ENCODE measurements around the gene ASB8. TPM values are rescaled to one million over a fixed set of nuclear protein-coding genes. Genes with fewer than 3 reads are reported as not detected.

The ASB8 gene
- total RNA-seq, 6 experiments from 2014 or later, result 30.9 to 41.8 (median 34.6) TPM

- Mint-ChIP-seq H3K9me3 (no peaks in the 10 kb centered on the region), H3K4me3 (no peak overlapping the region), H3K27ac (no peak overlapping the region), H3K36me3 (ENCODE audit: low read depth) (no peaks in the 10 kb centered on the region), H3K27me3 (ENCODE audit: insufficient read depth) (peaks cover 34% of the 10 kb centered on the region), H3K4me1 (ENCODE audit: low read depth) (peaks cover 26% of the 10 kb centered on the region; the same call in 1 of the 2 replicates)
- no peak for TF ChIP-seq CTCF (IDR thresholded peaks at IDR 0.05)
- no peak for DNase-seq
Observed at GRCh38 chr12:48187916-48188695, 30.8 kb upstream of the ASB8 start.

DNA sequence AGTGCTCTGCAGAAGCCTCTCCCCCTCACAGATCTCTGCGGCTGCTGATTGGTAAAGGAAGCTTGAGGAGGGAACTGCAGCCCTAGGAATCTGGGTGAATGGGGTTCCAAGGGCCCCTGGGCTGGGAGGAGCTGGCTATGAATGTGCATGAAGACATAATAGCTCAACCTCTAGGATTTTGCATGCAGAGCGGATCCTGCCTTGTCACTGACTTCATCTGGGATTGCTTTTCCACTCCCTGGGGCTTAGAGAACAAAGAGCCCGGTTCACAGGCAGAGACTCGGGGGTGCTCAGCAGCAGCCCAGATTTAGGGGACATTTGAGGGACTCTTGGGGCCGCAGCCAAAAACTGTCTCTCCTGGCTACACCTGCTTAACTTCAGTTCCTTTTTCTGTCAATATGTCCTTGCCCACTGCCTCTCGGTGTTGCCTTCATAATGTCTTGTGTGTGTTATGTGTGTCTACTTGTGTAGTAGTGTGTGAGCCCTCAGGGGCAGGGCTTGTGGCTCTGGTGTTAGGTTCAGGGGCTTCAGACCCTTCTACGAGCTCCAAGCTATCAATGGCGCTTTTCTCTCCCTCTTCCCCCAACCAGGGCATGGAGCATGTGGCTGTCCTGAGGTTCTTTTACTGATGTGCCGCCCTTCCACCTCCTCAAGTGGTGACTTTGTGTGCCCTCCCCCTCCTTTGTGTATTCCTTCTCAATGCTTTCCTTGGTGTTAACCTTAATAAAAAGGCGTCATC lies 28.0 kb upstream of the ASB8 start:
- TF ChIP-seq CTCF (IDR thresholded peaks at IDR 0.05), result no peak
- no peak for DNase-seq
- Mint-ChIP-seq H3K27ac (no peak overlapping the region), H3K9me3 (no peaks in the 10 kb centered on the region), H3K27me3 (ENCODE audit: insufficient read depth) (peaks cover 33% of the 10 kb centered on the region), H3K4me1 (ENCODE audit: low read depth) (peaks cover 36% of the 10 kb centered on the region), H3K4me3 (no peak overlapping the region), H3K36me3 (ENCODE audit: low read depth) (no peaks in the 10 kb centered on the region)

DNA sequence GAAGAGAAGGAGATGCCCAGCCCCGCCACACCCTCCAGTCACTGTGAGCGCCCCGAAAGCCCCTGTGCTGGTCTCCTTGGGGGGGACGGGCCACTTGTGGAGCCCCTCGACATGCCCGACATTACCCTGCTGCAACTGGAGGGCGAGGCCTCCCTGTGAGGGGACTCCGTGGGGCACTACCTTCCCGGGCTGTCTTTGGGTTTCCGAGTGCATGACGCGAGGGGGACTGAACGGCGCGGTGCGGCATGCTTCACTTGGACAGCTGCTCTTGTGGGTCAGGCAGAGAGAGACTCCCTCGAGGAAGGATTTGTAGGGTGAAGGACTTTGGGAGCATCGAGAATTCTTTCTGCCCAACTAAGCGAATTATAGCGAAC lies 27.2 kb upstream of the ASB8 start:
- Mint-ChIP-seq H3K36me3 (ENCODE audit: low read depth) (no peaks in the 10 kb centered on the region), H3K4me3 (peak overlapping the region; percentile 18; the same call in 1 of the 2 replicates), H3K4me1 (ENCODE audit: low read depth) (peaks cover 32% of the 10 kb centered on the region), H3K9me3 (no peaks in the 10 kb centered on the region), H3K27me3 (ENCODE audit: insufficient read depth) (peaks cover 38% of the 10 kb centered on the region), H3K27ac (no peak overlapping the region)
- no peak for TF ChIP-seq CTCF (IDR thresholded peaks at IDR 0.05)
- DNase-seq, result no peak

DNA sequence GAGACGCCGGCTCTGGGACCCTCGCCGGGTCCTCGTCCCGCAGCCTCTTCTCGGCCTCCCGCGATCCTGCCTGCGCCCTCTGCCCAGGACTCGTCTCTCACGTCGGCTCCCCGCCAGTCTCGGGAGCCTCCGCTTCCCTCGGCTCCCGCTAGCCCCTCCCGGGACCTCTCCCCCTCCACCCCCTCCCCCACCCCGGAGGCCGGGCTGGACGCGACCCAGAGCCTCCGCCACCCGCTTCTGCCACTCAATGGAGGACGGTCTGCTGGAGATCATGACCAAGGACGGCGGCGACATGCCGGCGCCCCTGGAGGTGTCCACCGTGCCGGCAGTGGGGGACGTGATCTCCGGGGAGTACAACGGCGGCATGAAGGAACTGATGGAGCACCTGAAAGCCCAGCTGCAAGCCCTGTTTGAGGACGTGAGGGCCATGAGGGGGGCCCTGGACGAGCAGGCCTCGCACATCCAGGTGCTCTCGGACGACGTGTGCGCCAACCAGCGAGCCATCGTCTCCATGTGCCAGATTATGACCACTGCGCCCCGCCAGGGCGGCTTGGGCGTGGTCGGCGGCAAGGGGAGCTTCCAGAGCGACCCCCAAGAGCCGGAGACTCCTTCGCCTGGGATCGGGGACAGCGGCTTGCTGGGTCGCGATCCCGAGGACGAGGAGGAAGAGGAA lies 26.7 kb upstream of the ASB8 start:
- peaks cover 27% of the 10 kb centered on the region for H3K4me1 Mint-ChIP-seq (ENCODE audit: low read depth)
- no peak for DNase-seq
- H3K36me3 Mint-ChIP-seq (ENCODE audit: low read depth), result no peaks in the 10 kb centered on the region
- peaks cover 40% of the 10 kb centered on the region for H3K27me3 Mint-ChIP-seq (ENCODE audit: insufficient read depth)
- H3K27ac Mint-ChIP-seq, result no peak overlapping the region
- peak overlapping the region; percentile 92 for H3K4me3 Mint-ChIP-seq
- no peaks in the 10 kb centered on the region for H3K9me3 Mint-ChIP-seq
- peak; percentile 27 for TF ChIP-seq CTCF (IDR thresholded peaks at IDR 0.05)

DNA sequence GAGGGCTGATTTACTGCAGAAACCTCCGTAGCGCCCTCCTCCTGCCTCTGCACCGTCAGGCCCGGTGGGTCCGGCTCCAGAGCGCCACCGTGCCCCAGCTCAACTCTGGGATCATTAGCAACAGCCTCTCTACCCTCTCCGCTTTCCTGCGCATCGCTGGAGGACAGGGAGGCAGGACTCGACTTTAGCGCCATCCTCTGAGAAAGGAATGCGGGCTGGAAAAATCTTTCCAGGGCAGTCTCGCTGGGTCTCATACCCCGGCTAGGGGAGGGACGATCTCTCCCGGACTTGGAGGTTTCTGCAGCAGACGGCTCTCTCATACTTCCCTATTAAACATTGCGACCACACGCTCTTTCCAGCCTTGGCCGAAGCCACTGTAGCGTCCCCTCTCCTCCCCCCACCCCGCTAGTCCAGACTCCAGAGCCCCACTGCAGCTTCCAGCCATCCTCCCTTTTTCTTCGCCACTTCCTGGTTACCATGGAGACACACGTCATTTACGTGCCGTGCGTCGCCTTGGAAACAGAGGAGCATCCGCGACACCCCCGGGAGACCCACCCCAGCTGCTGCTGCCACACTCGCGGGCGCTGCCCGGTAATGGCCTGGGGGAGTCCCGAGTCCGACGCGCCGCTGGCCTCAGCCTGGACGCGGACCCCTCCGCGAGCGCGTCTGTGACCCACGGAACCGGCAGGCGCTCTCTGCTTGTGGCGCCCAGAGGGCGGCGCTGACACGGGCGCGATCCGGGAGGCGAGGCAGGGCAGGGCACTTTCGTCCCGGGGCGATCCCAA lies 26.0 kb upstream of the ASB8 start, which contains the start of gene CCDC184:
TSS of gene CCDC184 (plus strand) at position 554 of the 785 bp plus-strand sequence. CDS start 479 bp downstream, outside the sequence.
- Mint-ChIP-seq H3K27me3 (ENCODE audit: insufficient read depth) (peaks cover 43% of the 10 kb centered on the region), H3K4me1 (ENCODE audit: low read depth) (peaks cover 20% of the 10 kb centered on the region), H3K36me3 (ENCODE audit: low read depth) (no peaks in the 10 kb centered on the region), H3K4me3 (peak within 1 kb of the TSS; percentile 92), H3K9me3 (no peaks in the 10 kb centered on the region), H3K27ac (peak within 1 kb of the TSS; percentile 76)
- peak; percentile 67 for TF ChIP-seq CTCF (IDR thresholded peaks at IDR 0.05)
- peak; percentile 75 for DNase-seq

Data from HFFc6 (cell line).